ENCODE measurements around the gene NF2.

DNA sequence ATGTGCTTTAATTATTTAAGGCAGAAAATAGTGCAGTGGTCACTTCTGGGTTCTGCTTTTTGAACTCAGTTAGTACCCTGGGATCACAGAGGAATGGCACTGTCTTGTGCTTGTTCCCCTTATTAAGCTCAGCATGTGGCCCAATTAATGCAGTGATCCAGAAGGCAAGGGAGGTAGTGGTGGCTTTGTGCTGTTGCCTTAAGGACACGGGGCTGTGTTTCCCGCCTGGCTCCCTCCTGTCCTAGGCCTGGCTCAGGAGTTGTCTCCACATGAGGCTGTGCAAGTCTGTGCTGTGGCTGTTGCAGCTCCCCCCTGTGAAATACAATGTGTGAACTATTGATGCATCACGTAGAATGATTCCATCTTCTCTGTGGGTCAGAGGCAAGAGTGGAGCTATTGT is 67.2 kb downstream of the NF2 start:
- TF ChIP-seq, protein P1, sequence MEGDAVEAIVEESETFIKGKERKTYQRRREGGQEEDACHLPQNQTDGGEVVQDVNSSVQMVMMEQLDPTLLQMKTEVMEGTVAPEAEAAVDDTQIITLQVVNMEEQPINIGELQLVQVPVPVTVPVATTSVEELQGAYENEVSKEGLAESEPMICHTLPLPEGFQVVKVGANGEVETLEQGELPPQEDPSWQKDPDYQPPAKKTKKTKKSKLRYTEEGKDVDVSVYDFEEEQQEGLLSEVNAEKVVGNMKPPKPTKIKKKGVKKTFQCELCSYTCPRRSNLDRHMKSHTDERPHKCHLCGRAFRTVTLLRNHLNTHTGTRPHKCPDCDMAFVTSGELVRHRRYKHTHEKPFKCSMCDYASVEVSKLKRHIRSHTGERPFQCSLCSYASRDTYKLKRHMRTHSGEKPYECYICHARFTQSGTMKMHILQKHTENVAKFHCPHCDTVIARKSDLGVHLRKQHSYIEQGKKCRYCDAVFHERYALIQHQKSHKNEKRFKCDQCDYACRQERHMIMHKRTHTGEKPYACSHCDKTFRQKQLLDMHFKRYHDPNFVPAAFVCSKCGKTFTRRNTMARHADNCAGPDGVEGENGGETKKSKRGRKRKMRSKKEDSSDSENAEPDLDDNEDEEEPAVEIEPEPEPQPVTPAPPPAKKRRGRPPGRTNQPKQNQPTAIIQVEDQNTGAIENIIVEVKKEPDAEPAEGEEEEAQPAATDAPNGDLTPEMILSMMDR (IDR thresholded peaks at IDR 0.05) = no peak
- TF ChIP-seq POLR2A (IDR thresholded peaks at IDR 0.05) = no peak

Data from Peyer's patch (tissue), 4 donors.